Measurements from ENCODE around the gene TNIP3. TPM values are rescaled to one million over a fixed set of nuclear protein-coding genes. Genes with fewer than 3 reads are reported as not detected.

The TNIP3 gene
- total RNA-seq, 2 experiments from 2014 or later, result 1.9 to 2.4 TPM

GRCh38 chr4:121192480-121192879, 28.4 kb upstream of the TNIP3 start:
- POLR2A ChIA-PET, result interaction anchor here (1.5 kb wide), 1 partner anchor 29 kb away, joined by 3 read pairs; no protein-coding TSS in a partner anchor
- H3K36me3 Mint-ChIP-seq (ENCODE audit: low read depth), result no peaks in the 10 kb centered on the region
- DNase-seq (no peak), ATAC-seq (peak; percentile 18)
- H3K4me1 Mint-ChIP-seq (ENCODE audit: low read depth), result peaks cover 52% of the 10 kb centered on the region
- H3K27me3 Mint-ChIP-seq, result no peaks in the 10 kb centered on the region
- intact Hi-C loops (cut with micrococcal nuclease), result loop anchor here (1.0 to 5.0 kb wide), 3 partner anchors 35 to 115 kb away; no protein-coding TSS in a partner anchor
- CTCF ChIA-PET, result interaction anchor here (0.6 to 6.8 kb wide), 58 partner anchors 7 to 1124 kb away, joined by 3 to 155 read pairs (median 6); partner anchors contain the start of gene TNIP3
- peak overlapping the region; percentile 31 for H3K4me3 Mint-ChIP-seq
- H3K27ac Mint-ChIP-seq, result no peak overlapping the region
- no peaks in the 10 kb centered on the region for H3K9me3 Mint-ChIP-seq
- peak; percentile 89 for TF ChIP-seq CTCF (IDR thresholded peaks at IDR 0.05)

DNA sequence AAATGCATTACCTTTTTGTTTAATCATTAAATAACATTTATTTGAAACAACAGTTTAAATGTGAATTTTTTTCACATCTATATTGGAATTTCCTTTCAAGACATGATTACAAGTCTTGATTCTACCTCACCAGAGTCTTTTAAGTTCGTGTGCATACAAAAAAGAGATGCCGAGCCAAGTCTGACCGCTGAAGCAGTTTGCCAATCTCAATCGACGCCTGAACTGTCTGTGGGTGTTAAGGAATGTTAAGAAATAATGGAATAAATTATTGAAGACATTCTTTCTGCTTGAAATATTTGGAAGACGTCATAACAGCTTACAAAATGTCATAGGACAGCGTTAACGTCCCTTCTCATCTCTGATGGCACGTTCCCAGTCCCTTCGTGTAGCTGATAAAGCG, 27.9 kb upstream of the TNIP3 start:
- H3K27me3 Mint-ChIP-seq, result no peaks in the 10 kb centered on the region
- CTCF ChIA-PET, result interaction anchor here (0.6 to 6.8 kb wide), 55 partner anchors 8 to 1123 kb away, joined by 3 to 155 read pairs (median 7); partner anchors contain the start of gene TNIP3
- H3K4me3 Mint-ChIP-seq, result peak overlapping the region; percentile 31
- DNase-seq (no peak), ATAC-seq (no peak)
- intact Hi-C loops (cut with micrococcal nuclease), result loop anchor here (1.0 to 5.0 kb wide), 3 partner anchors 35 to 115 kb away; no protein-coding TSS in a partner anchor
- no peak overlapping the region for H3K27ac Mint-ChIP-seq
- H3K9me3 Mint-ChIP-seq, result no peaks in the 10 kb centered on the region
- H3K4me1 Mint-ChIP-seq (ENCODE audit: low read depth), result peaks cover 57% of the 10 kb centered on the region
- no peaks in the 10 kb centered on the region for H3K36me3 Mint-ChIP-seq (ENCODE audit: low read depth)
- no peak for TF ChIP-seq CTCF (IDR thresholded peaks at IDR 0.05)
- POLR2A ChIA-PET, result interaction anchor here (1.5 kb wide), 1 partner anchor 29 kb away, joined by 3 read pairs; no protein-coding TSS in a partner anchor

- Mint-ChIP-seq H3K4me3 (no peak overlapping the region), H3K27me3 (no peaks in the 10 kb centered on the region), H3K27ac (no peak overlapping the region), H3K9me3 (no peaks in the 10 kb centered on the region), H3K4me1 (ENCODE audit: low read depth) (peaks cover 61% of the 10 kb centered on the region), H3K36me3 (ENCODE audit: low read depth) (no peaks in the 10 kb centered on the region)
- ATAC-seq, result no peak
- intact Hi-C loops (cut with micrococcal nuclease), result loop anchor here (5.0 kb wide), 1 partner anchor 36 kb away; no protein-coding TSS in a partner anchor
- POLR2A ChIA-PET, result interaction anchor here (0.6 kb wide), 1 partner anchor 150 kb away, joined by 3 read pairs; no protein-coding TSS in a partner anchor
- no peak for TF ChIP-seq CTCF (IDR thresholded peaks at IDR 0.05)
- CTCF ChIA-PET, result interaction anchor here (1.1 to 6.8 kb wide), 24 partner anchors 8 to 181 kb away, joined by 4 to 155 read pairs (median 14); partner anchors contain the start of gene TNIP3
- no peak for DNase-seq
Observed at GRCh38 chr4:121191361-121191760, 27.2 kb upstream of the TNIP3 start.

DNA sequence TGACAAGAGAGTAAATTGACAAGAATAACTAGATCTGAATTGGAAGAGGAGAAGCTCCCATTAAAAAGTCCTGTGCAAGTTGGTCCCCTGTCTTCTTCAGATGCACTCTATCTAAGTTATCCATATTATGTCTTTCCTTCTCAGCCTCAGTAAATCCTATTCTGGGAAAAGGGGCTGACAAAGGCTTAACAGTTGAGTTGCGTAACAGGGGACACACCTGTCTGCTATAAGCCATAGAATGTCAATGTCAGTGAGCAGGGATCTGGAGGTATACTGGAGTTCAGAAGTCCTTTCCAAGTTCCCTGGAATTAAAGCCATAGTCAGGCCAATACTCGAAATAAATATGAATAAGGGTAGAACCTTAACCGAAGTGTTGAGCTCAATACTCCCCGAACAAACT, 26.3 kb upstream of the TNIP3 start:
- ATAC-seq (no peak), DNase-seq (no peak)
- Mint-ChIP-seq H3K4me1 (ENCODE audit: low read depth) (peaks cover 64% of the 10 kb centered on the region), H3K27me3 (no peaks in the 10 kb centered on the region), H3K36me3 (ENCODE audit: low read depth) (no peaks in the 10 kb centered on the region), H3K9me3 (no peaks in the 10 kb centered on the region), H3K27ac (peak overlapping the region; percentile 43), H3K4me3 (no peak overlapping the region)
- intact Hi-C loops (cut with micrococcal nuclease), result loop anchor here (5.0 kb wide), 1 partner anchor 37 kb away; no protein-coding TSS in a partner anchor
- ChIA-PET POLR2A (interaction anchor here (1.1 to 1.4 kb wide), 2 partner anchors 54 to 167 kb away, joined by 3 to 4 read pairs; no protein-coding TSS in a partner anchor), CTCF (interaction anchor here (0.6 to 6.8 kb wide), 10 partner anchors 9 to 124 kb away, joined by 3 to 155 read pairs (median 8); no protein-coding TSS in a partner anchor)
- TF ChIP-seq CTCF (IDR thresholded peaks at IDR 0.05), result no peak

All from activated CD8-positive, alpha-beta T cell treated with anti-CD3 and anti-CD28 coated beads for 36 hours (primary cell).